H9 (cell line): Measurements from ENCODE around the gene PEPD. TPM values are rescaled to one million over a fixed set of nuclear protein-coding genes. Genes with fewer than 3 reads are reported as not detected.
A peak's percentile ranks its signal among the peaks of the same experiment; 100 is the strongest.

Experiments used
- DNase-seq: peaks from one replicate; pipeline ENCODE4 v3.0.0-alpha.2; 2017
- H2AFZ ChIP-seq: one replicate; pipeline ENCODE4 v1.6.1; 2013; ENCODE audit warnings: mild to moderate bottlenecking, low read length, control low read depth, moderate library complexity
- H2AK5ac ChIP-seq: 2 replicates; pipeline ENCODE4 v1.6.1; 2013; ENCODE audit warnings: low read length, control low read depth, mixed read lengths; ENCODE audit not compliant: insufficient read length
- H2BK120ac ChIP-seq: one replicate; pipeline ENCODE4 v1.6.1; 2013; ENCODE audit warnings: low read depth, mild to moderate bottlenecking, low read length, control low read depth, inconsistent platforms; ENCODE audit not compliant: poor library complexity, severe bottlenecking
- H2BK12ac ChIP-seq: 2 replicates; pipeline ENCODE4 v1.6.1; 2013; ENCODE audit warnings: low read length, control low read depth, mixed read lengths, low read depth; ENCODE audit not compliant: insufficient read length
- H2BK15ac ChIP-seq: 2 replicates; pipeline ENCODE4 v1.6.1; 2013; ENCODE audit warnings: low read depth, low read length, control low read depth
- H2BK20ac ChIP-seq: one replicate; pipeline ENCODE4 v1.6.1; 2013; ENCODE audit warnings: low read depth, mild to moderate bottlenecking, low read length, control low read depth, inconsistent platforms; ENCODE audit not compliant: poor library complexity, severe bottlenecking
- H2BK5ac ChIP-seq: 2 replicates; pipeline ENCODE4 v1.6.1; 2013; ENCODE audit warnings: low read length, control low read depth, mixed read lengths; ENCODE audit not compliant: insufficient read length
- H3K14ac ChIP-seq: 2 replicates; pipeline ENCODE4 v1.6.1; 2013; ENCODE audit warnings: low read length, control low read depth; ENCODE audit not compliant: insufficient read depth
- H3K18ac ChIP-seq: 2 replicates; pipeline ENCODE4 v1.6.1; 2013; ENCODE audit warnings: low read depth, mild to moderate bottlenecking, mixed read lengths, low read length, control low read depth; ENCODE audit not compliant: insufficient read length
- H3K23ac ChIP-seq: 2 replicates; pipeline ENCODE4 v1.6.1; 2013; ENCODE audit warnings: low read length, control low read depth, mixed read lengths, low read depth; ENCODE audit not compliant: insufficient read length
- H3K23me2 ChIP-seq: 2 replicates; pipeline ENCODE4 v1.6.1; 2013; ENCODE audit warnings: low read depth, mild to moderate bottlenecking, mixed read lengths, low read length, control low read depth; ENCODE audit not compliant: insufficient read length, poor library complexity, severe bottlenecking
- H3K27ac ChIP-seq: 2 replicates; pipeline ENCODE4 v1.5.1; 2013; ENCODE audit warnings: low read length, control low read depth, mixed read lengths, low read depth; ENCODE audit not compliant: insufficient read length
- H3K27me3 ChIP-seq: 2 replicates; pipeline ENCODE4 v1.6.1; 2013; ENCODE audit warnings: low read length, control low read depth, inconsistent platforms; ENCODE audit not compliant: insufficient read depth
- H3K4ac ChIP-seq: 2 replicates; pipeline ENCODE4 v1.6.1; 2013; ENCODE audit warnings: low read depth, mild to moderate bottlenecking, control low read depth, inconsistent platforms, low read length, moderate library complexity
- H3K4me1 ChIP-seq: 2 replicates; pipeline ENCODE4 v1.6.1; 2013; ENCODE audit warnings: low read length, control low read depth, inconsistent platforms; ENCODE audit not compliant: insufficient read depth
- H3K4me2 ChIP-seq: 2 replicates; pipeline ENCODE4 v1.6.1; 2013; ENCODE audit warnings: low read length, control low read depth, mixed read lengths; ENCODE audit not compliant: insufficient read length, insufficient read depth
- H3K56ac ChIP-seq: 2 replicates; pipeline ENCODE4 v1.6.1; 2013; ENCODE audit warnings: low read depth, mild to moderate bottlenecking, mixed read lengths, low read length, control low read depth; ENCODE audit not compliant: insufficient read length
- H3K79me1 ChIP-seq: 2 replicates; pipeline ENCODE4 v1.6.1; 2013; ENCODE audit warnings: low read depth, mild to moderate bottlenecking, moderate library complexity, low read length, control low read depth, inconsistent platforms; ENCODE audit not compliant: insufficient read depth, poor library complexity, severe bottlenecking
- H3K79me2 ChIP-seq: 2 replicates; pipeline ENCODE4 v1.6.1; 2013; ENCODE audit warnings: low read length, control low read depth, inconsistent platforms; ENCODE audit not compliant: insufficient read depth
- H3K9ac ChIP-seq: 2 replicates; pipeline ENCODE4 v1.6.1; 2013; ENCODE audit warnings: low read length, control low read depth, mixed read lengths; ENCODE audit not compliant: insufficient read length; ENCODE audit errors: extremely low read depth
- H3K9me3 ChIP-seq: one replicate; pipeline ENCODE4 v1.6.1; 2013; ENCODE audit warnings: low read depth, low read length, inconsistent platforms; ENCODE audit not compliant: control insufficient read depth
- H3T11ph ChIP-seq: one replicate; pipeline ENCODE4 v1.6.1; 2013; ENCODE audit warnings: mild to moderate bottlenecking, low read length, control low read depth, inconsistent platforms
- H4K20me1 ChIP-seq: one replicate; pipeline ENCODE4 v1.6.1; 2013; ENCODE audit not compliant: control insufficient read depth, insufficient read length, insufficient read depth
- H4K5ac ChIP-seq: 2 replicates; pipeline ENCODE4 v1.6.1; 2013; ENCODE audit warnings: low read depth, mild to moderate bottlenecking, mixed read lengths, low read length, control low read depth; ENCODE audit not compliant: insufficient read length
- H4K8ac ChIP-seq: replicated peaks from 2 replicates; pipeline ENCODE4 v1.6.1; 2013; ENCODE audit warnings: low read length, control low read depth, mixed read lengths, low read depth; ENCODE audit not compliant: insufficient read length
- H4K91ac ChIP-seq: 2 replicates; pipeline ENCODE4 v1.6.1; 2013; ENCODE audit warnings: low read depth, mild to moderate bottlenecking, moderate library complexity, mixed read lengths, low read length, control low read depth; ENCODE audit not compliant: insufficient read length
- H3K27ac Mint-ChIP-seq, 3 experiments: 2 replicates in 2 of 3; 3 replicates in 1 of 3; pipeline ENCODE4 v1.8.0; 2020 to 2021; ENCODE audit warnings: mixed read lengths in 3 of 3, mild to moderate bottlenecking in 1 of 3, moderate library complexity in 1 of 3
- H3K27me3 Mint-ChIP-seq: 2 replicates; pipeline ENCODE4 v1.8.0; 2021; ENCODE audit warnings: low read depth, mild to moderate bottlenecking, moderate library complexity, mixed read lengths
- H3K36me3 Mint-ChIP-seq, 3 experiments: 2 replicates in 2 of 3; 3 replicates in 1 of 3; pipeline ENCODE4 v1.8.0; 2020 to 2021; ENCODE audit warnings: low read depth in 3 of 3, mixed read lengths in 3 of 3; ENCODE audit not compliant: insufficient read depth in 1 of 3
- H3K4me1 Mint-ChIP-seq, 2 experiments: 2 replicates each; pipeline ENCODE4 v1.8.0; 2020; ENCODE audit warnings: mixed read lengths in 2 of 2
- H3K4me3 Mint-ChIP-seq, 2 experiments: 2 replicates in 1 of 2; 3 replicates in 1 of 2; pipeline ENCODE4 v1.8.0; 2020 to 2021; ENCODE audit warnings: mild to moderate bottlenecking in 2 of 2, mixed read lengths in 2 of 2, moderate library complexity in 1 of 2
- H3K9me3 Mint-ChIP-seq, 2 experiments: 2 replicates in 1 of 2; 3 replicates in 1 of 2; pipeline ENCODE4 v1.8.0; 2020; ENCODE audit warnings: mild to moderate bottlenecking in 2 of 2, mixed read lengths in 2 of 2, moderate library complexity in 1 of 2
- CTCF ChIP-seq: fragments of 200-600 bp; sonication (generic); conservative IDR thresholded peaks from 3 replicates; pipeline ENCODE4 v1.8.0; 2021; ENCODE audit warnings: antibody characterized with exemption, mild to moderate bottlenecking
- WGBS: extraction: QIAGEN DNeasy Blood & Tissue Kit; methylation state at CpG from one replicate; pipeline ENCODE4 v1.1.7; 2013; ENCODE audit warnings: missing lambda C conversion rate, low lambda C conversion rate, mixed read lengths; ENCODE audit not compliant: insufficient read length; ENCODE audit errors: extremely low coverage; 5-methylcytosine and 5-hydroxymethylcytosine counted together
- total RNA-seq: library from RNA; stranded (reverse); gene quantifications from 2 replicates; pipeline ENCODE4 v1.2.1, GENCODE V29; 2021

The PEPD gene
- total RNA-seq, 1 experiment from 2014 or later: 52.8 TPM

GRCh38 chr19:33467851-33468250 lies 53.7 kb downstream of the PEPD start:
- H4K20me1 ChIP-seq: no peaks in the 10 kb centered on the region
- no peak overlapping the region for H2BK12ac ChIP-seq
- Mint-ChIP-seq H3K4me3 (no peak overlapping the region), H3K4me1 (peaks cover 0 to 5% of the 10 kb centered on the region in 2 experiments; a peak in 1 of 4 replicates), H3K27ac (no peak overlapping the region), H3K36me3 (no peaks in the 10 kb centered on the region; a peak in 3 of 7 replicates), H3K27me3 (no peaks in the 10 kb centered on the region), H3K9me3 (no peaks in the 10 kb centered on the region)
- H2AK5ac ChIP-seq: no peak overlapping the region
- no peaks in the 10 kb centered on the region for H3K9me3 ChIP-seq
- WGBS: no CpG with 5 or more reads among the region's 11 CpGs
- no peaks in the 10 kb centered on the region for H3K27me3 ChIP-seq
- no peak overlapping the region for H3K9ac ChIP-seq
- no peaks in the 10 kb centered on the region for H3K23me2 ChIP-seq
- no peak overlapping the region for H2BK120ac ChIP-seq
- H3K79me2 ChIP-seq: no peaks in the 10 kb centered on the region
- no peak overlapping the region for H2BK15ac ChIP-seq
- H3K23ac ChIP-seq: no peak overlapping the region
- H4K8ac ChIP-seq: no peak overlapping the region
- no peak overlapping the region for H3K18ac ChIP-seq
- H3T11ph ChIP-seq: no peak overlapping the region
- DNase-seq: peak; percentile 15
- H4K5ac ChIP-seq: no peak overlapping the region
- H2AFZ ChIP-seq: no peak overlapping the region
- no peaks in the 10 kb centered on the region for H3K4me1 ChIP-seq
- no peak overlapping the region for H4K91ac ChIP-seq
- H3K27ac ChIP-seq: no peak overlapping the region
- no peaks in the 10 kb centered on the region for H3K79me1 ChIP-seq
- H2BK5ac ChIP-seq: no peak overlapping the region
- no peak overlapping the region for H3K4me2 ChIP-seq
- no peak overlapping the region for H3K56ac ChIP-seq
- no peak overlapping the region for H2BK20ac ChIP-seq
- no peak overlapping the region for H3K14ac ChIP-seq
- no peak overlapping the region for H3K4ac ChIP-seq
- no peak for TF ChIP-seq CTCF
